Panc1 (cell line): ENCODE results near the gene LIPM. TPM values are rescaled to one million over a fixed set of nuclear protein-coding genes. Genes with fewer than 3 reads are reported as not detected.

Source experiments
- ATAC-seq: fragments of 200-7000 bp; cut with Tn5 transposase; 2 replicates; pipeline ENCODE4 v1.9.1; 2020; ENCODE audit warnings: mild to moderate bottlenecking, moderate library complexity
- BruUV-seq: library from RNA; stranded (reverse); fragments of 400-500 nt; replicated peaks from 2 replicates; lab custom pipeline; 2021; lab: Mats Ljungman, UMichigan
- CTCF ChIA-PET: fragments of 300-600 bp; sonication (Branson Sonifier 250); formaldehyde crosslinking; loops from one replicate; lab custom pipeline; 2022; ENCODE audit warnings: antibody characterized with exemption; lab: Charles Lee
- POLR2A ChIA-PET: fragments of 300-600 bp; sonication (Branson Sonifier 250); formaldehyde crosslinking; loops from one replicate; lab custom pipeline; 2022; ENCODE audit warnings: antibody characterized with exemption; lab: Charles Lee
- DNase-seq: peaks from one replicate; pipeline ENCODE4 v3.0.0-alpha.2; 2010; ENCODE audit warnings: low read depth, low spot score
- H3K27ac ChIP-seq: 2 replicates; pipeline ENCODE4 v1.5.1; 2011; ENCODE audit warnings: mild to moderate bottlenecking, low read length, inconsistent platforms
- H3K27me3 ChIP-seq: fragments of 200-500 bp; sonication (Bioruptor generic); 2 replicates; pipeline ENCODE4 v1.6.0; 2014; ENCODE audit warnings: low read length, inconsistent platforms; ENCODE audit not compliant: control insufficient read depth, insufficient read depth
- H3K36me3 ChIP-seq: fragments of 200-500 bp; sonication (Bioruptor generic); 2 replicates; pipeline ENCODE4 v1.5.1; 2014; ENCODE audit warnings: inconsistent platforms, mild to moderate bottlenecking, low read length, moderate library complexity; ENCODE audit not compliant: control insufficient read depth, insufficient read depth
- H3K4me1 ChIP-seq: 2 replicates; pipeline ENCODE4 v1.5.1; 2011; ENCODE audit warnings: inconsistent platforms, mild to moderate bottlenecking, low read length, moderate library complexity; ENCODE audit not compliant: control insufficient read depth, insufficient read depth
- H3K4me3 ChIP-seq, 2 experiments: 2 replicates each; pipeline ENCODE4 v1.5.1; 2011 to 2012; ENCODE audit warnings: low read depth in 2 of 2, low read length in 2 of 2, mild to moderate bottlenecking in 2 of 2, inconsistent platforms in 1 of 2, moderate library complexity in 1 of 2
- H3K9me3 ChIP-seq: fragments of 200-500 bp; sonication (Bioruptor generic); 2 replicates; pipeline ENCODE4 v1.5.1; 2014; ENCODE audit warnings: low read depth, mild to moderate bottlenecking, inconsistent platforms, low read length, moderate library complexity; ENCODE audit not compliant: control insufficient read depth, insufficient read depth
- POLR2AphosphoS5 ChIP-seq: IDR thresholded peaks from 2 replicates; pipeline ENCODE4 v1.6.1; 2012; ENCODE audit warnings: mild to moderate bottlenecking, low read depth, low read length, moderate library complexity
- SIN3A ChIP-seq: IDR thresholded peaks from 2 replicates; pipeline ENCODE4 v1.6.1; 2012; ENCODE audit warnings: low read depth, mild to moderate bottlenecking, low read length, moderate library complexity, borderline replicate concordance; ENCODE audit not compliant: insufficient read depth
- TCF7L2 ChIP-seq: IDR thresholded peaks from 2 replicates; pipeline ENCODE4 v1.6.1; 2011; ENCODE audit warnings: mild to moderate bottlenecking, low read depth, low read length, inconsistent platforms
- in situ Hi-C: cut with HindIII; loops from 2 replicates; pipeline ENCODE4 v1.10.0; 2016; ENCODE audit warnings: low sequenced_read_pairs, low pct_unique_long_range_greater_than_20kb
- intact Hi-C: fragments of 100-400 bp; cut with micrococcal nuclease; formaldehyde crosslinking; loops from one replicate; pipeline ENCODE4 v1.10.0; 2022; ENCODE audit not compliant: unreplicated experiment
- total RNA-seq: library from RNA; stranded (reverse); gene quantifications from one replicate; pipeline ENCODE4 v1.2.1, GENCODE V29; 2021; ENCODE audit not compliant: unreplicated experiment
- TF ChIP-seq, protein P1 (sequence below), 2 experiments: IDR thresholded peaks; 2 replicates each; pipeline ENCODE4 v1.6.1; 2011 to 2012; ENCODE audit warnings: low read depth in 2 of 2, control low read depth in 1 of 2, low read length in 1 of 2, mild to moderate bottlenecking in 1 of 2, moderate library complexity in 1 of 2; ENCODE audit not compliant: insufficient read depth in 1 of 2
- TF ChIP-seq, protein P2 (sequence below): fragments of 450-650 bp; IDR thresholded peaks from 2 replicates; pipeline ENCODE4 v1.5.1; 2017; ENCODE audit warnings: mild to moderate bottlenecking

Gene LIPM
- total RNA-seq, 1 experiment from 2014 or later: not detected

DNA sequence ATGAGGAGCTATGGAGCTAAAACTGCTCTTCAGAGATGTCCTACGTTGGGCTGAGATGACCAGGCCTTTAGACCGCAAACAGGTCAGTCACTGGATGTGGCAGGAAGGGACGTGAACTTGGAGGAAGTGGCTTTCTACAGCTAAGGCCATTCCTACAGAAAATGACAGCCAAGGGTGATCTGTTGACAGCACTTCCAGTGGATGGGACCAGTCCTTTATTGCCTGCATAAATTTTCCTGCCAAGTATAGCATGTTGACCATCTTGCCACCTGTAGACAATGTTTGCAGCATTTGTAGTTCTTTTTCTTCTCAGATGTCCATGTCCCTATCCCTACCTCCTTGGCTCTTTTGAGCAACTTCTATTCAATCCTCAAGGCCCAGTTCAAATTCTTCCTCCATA lies 3.4 kb downstream of the LIPM start:
- ATAC-seq (no peak), DNase-seq (no peak)
- H3K4me3 ChIP-seq: no peak overlapping the region
- POLR2A ChIA-PET: no interaction called here
- H3K4me1 ChIP-seq: no peaks in the 10 kb centered on the region
- no peaks in the 10 kb centered on the region for H3K36me3 ChIP-seq
- intact Hi-C loops: no loop called here
- BruUV-seq: no TSS peak
- no peaks in the 10 kb centered on the region for H3K9me3 ChIP-seq
- H3K27ac ChIP-seq: no peak overlapping the region
- TF ChIP-seq POLR2AphosphoS5 (no peak), TCF7L2 (no peak), SIN3A (no peak)
- TF ChIP-seq, protein P1, sequence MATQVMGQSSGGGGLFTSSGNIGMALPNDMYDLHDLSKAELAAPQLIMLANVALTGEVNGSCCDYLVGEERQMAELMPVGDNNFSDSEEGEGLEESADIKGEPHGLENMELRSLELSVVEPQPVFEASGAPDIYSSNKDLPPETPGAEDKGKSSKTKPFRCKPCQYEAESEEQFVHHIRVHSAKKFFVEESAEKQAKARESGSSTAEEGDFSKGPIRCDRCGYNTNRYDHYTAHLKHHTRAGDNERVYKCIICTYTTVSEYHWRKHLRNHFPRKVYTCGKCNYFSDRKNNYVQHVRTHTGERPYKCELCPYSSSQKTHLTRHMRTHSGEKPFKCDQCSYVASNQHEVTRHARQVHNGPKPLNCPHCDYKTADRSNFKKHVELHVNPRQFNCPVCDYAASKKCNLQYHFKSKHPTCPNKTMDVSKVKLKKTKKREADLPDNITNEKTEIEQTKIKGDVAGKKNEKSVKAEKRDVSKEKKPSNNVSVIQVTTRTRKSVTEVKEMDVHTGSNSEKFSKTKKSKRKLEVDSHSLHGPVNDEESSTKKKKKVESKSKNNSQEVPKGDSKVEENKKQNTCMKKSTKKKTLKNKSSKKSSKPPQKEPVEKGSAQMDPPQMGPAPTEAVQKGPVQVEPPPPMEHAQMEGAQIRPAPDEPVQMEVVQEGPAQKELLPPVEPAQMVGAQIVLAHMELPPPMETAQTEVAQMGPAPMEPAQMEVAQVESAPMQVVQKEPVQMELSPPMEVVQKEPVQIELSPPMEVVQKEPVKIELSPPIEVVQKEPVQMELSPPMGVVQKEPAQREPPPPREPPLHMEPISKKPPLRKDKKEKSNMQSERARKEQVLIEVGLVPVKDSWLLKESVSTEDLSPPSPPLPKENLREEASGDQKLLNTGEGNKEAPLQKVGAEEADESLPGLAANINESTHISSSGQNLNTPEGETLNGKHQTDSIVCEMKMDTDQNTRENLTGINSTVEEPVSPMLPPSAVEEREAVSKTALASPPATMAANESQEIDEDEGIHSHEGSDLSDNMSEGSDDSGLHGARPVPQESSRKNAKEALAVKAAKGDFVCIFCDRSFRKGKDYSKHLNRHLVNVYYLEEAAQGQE (IDR thresholded peaks at IDR 0.05; ENCODE audit: insufficient read depth in 1 of 2, low read depth in 2 of 2, low read length in 1 of 2): no peak
- TF ChIP-seq, protein P2, sequence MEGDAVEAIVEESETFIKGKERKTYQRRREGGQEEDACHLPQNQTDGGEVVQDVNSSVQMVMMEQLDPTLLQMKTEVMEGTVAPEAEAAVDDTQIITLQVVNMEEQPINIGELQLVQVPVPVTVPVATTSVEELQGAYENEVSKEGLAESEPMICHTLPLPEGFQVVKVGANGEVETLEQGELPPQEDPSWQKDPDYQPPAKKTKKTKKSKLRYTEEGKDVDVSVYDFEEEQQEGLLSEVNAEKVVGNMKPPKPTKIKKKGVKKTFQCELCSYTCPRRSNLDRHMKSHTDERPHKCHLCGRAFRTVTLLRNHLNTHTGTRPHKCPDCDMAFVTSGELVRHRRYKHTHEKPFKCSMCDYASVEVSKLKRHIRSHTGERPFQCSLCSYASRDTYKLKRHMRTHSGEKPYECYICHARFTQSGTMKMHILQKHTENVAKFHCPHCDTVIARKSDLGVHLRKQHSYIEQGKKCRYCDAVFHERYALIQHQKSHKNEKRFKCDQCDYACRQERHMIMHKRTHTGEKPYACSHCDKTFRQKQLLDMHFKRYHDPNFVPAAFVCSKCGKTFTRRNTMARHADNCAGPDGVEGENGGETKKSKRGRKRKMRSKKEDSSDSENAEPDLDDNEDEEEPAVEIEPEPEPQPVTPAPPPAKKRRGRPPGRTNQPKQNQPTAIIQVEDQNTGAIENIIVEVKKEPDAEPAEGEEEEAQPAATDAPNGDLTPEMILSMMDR: no peak
- H3K27me3 ChIP-seq: no peaks in the 10 kb centered on the region
- CTCF ChIA-PET: no interaction called here
- in situ Hi-C loops: no loop called here

GRCh38 chr10:88809621-88810020 lies 7.1 kb downstream of the LIPM start:
- in situ Hi-C loops (no loop called here), intact Hi-C loops (loop anchor here (1.0 to 5.0 kb wide), 3 partner anchors 122 to 244 kb away; partner anchors contain the start of gene LIPJ)

More at GRCh38 chr10:88809621-88810020, 7.1 kb downstream of the LIPM start:
- TF ChIP-seq SIN3A: no peak
- TF ChIP-seq, protein P1 (IDR thresholded peaks at IDR 0.05; ENCODE audit: insufficient read depth in 1 of 2, low read depth in 2 of 2, low read length in 1 of 2): no peak
- no peak for TF ChIP-seq TCF7L2
- no peak for TF ChIP-seq POLR2AphosphoS5
- TF ChIP-seq, protein P2: no peak
- ChIA-PET CTCF (interaction anchor here (0.8 to 1.2 kb wide), 2 partner anchors 25 to 340 kb away, joined by 3 read pairs; no protein-coding TSS in a partner anchor), POLR2A (no interaction called here)
- BruUV-seq: no TSS peak
- Histone ChIP-seq H3K27ac (no peak overlapping the region), H3K36me3 (no peaks in the 10 kb centered on the region), H3K4me1 (no peaks in the 10 kb centered on the region), H3K4me3 (no peak overlapping the region), H3K9me3 (no peaks in the 10 kb centered on the region), H3K27me3 (no peaks in the 10 kb centered on the region)
- ATAC-seq: 0 out of 2 replicates have a peak, but pooled peaks have one; percentile 13
- no peak for DNase-seq
